Femur (tissue), 1 donor: Measurements from ENCODE around the gene MRPL42.
"Not testable (repeated sequence)": the region's sequence is repeated elsewhere in the genome, so short reads cannot be mapped to it uniquely, and the experiment has no call there.

Experiments used
- DNase-seq: peaks from one replicate; pipeline ENCODE4 v3.0.0-alpha.2; 2017

The MRPL42 gene

DNA sequence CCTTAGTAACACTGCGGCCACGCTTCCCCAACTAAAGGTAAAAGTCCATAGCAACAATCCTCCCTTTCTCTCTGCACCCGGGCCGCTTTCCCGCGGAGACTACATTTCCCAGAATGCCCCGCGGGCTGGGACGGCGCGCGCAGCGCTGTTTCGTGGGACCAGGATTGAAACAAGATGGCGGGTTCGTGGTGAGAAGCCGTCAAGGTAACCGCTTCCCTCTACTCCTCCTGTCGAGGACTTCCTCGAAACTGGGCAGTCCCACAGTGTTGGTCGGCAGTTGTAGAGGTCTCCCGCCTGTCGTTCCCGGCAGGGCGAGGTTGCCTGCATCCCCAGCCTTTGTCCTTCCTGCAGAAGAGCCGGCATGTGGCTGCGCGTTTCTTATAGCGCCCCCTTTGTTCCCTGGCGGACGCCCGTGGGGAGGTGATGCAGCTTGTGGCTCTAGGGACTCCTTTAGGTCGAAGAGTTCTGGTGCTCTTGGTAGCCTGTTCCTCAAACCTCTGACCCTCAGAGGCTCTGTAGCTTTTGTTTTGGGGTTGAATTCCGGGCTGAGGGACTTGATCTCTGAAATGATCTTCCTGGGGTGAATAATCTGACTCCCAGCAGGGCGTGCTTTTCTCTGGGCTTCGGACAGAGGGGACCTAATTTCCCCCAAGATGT, at the start of gene MRPL42:
MRPL42 (plus strand) TSS at position 164 of the 657 bp plus-strand sequence. CDS start 1,772 bp downstream, outside the sequence.
- peak; percentile 95 for DNase-seq

DNA sequence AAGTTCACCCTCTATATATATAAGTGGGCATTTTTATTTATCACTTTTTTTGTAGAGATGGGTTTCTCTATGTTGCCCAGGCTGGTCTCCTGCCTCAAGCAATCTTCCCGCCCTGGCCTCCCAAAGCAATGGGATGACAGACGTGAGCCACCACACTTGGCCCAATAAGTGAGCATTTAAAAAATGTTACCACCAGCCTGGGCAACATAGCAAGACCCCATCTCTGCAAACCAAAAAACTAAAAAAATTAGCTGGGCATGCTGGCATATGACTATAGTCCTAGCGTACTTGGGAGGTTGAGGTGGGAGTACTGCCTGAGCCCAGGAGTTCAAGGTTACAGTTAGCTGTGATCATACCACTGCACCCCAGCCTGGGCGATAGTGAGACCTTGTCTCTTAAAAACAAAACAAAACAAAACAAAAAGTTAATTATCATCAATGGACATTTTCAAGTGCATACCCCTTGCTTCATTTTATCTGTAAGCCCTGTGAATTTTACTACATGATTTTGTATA, 49.3 kb upstream of the MRPL42 start:
- DNase-seq: no peak

GRCh38 chr12:93419388-93420034, 47.8 kb upstream of the MRPL42 start:
- DNase-seq: no peak

DNA sequence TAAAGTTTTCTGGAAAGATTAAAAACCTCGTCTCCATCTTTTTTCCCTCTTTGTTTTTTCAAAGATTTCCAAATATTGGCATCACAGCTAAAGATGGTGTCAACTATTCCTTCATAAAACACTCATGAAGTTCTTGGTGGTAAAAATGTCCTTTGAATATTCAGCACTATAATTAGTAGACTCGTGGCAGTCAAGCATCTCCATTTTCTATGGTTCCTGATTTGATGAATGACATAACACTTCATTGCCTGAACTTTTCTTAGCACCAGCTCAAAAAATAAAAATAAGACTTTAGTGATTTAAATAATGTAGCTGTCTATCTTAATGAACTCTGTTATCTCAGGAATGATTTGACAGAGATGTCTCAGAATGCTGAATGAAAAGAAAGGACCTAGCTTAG, 45.3 kb upstream of the MRPL42 start:
- no peak for DNase-seq

GRCh38 chr12:93425736-93426411, 41.4 kb upstream of the MRPL42 start:
- no peak for DNase-seq

GRCh38 chr12:93426412-93426805, 40.9 kb upstream of the MRPL42 start:
- no peak for DNase-seq

- DNase-seq: no peak
Measured at GRCh38 chr12:93427779-93428564, 39.3 kb upstream of the MRPL42 start.

- no peak for DNase-seq
Measured at GRCh38 chr12:93429448-93429847, 37.9 kb upstream of the MRPL42 start.

DNA sequence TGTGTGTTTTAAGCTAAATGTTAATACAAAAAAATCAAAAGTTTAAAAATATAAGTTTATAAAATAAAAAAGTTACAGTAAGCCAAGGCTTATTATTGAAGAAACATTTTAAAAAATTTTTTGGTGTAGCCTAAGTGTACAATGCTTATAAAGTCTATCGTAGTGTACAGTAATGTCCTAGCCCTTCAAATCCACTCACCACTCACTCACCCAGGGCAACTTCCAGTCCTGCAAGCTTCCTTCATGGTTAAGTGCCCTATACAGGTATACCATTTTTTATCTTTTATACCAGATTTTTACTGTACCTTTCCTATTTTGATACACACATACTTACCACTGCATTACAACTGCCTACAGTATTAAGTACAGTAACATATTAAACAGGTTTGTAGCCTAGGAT, 37.5 kb upstream of the MRPL42 start:
- DNase-seq: no peak

DNA sequence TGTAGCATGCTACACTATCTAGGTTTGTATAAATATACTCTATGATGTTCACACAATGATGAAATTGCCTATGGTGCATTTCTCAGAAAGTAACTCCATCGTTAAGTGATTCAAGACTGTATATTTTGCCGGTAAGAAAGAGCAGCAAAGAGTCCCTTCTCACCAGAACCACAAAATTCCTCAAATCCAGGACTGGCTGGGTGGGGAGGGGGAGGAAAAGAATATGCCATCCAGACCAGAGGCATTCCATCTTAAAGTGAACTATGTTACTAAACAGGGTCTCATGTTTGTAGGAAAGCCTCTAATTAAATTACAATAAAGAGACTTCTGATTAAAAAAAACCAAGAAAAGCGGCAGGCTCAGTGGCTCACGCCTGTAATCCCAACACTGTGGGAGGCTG, 37.0 kb upstream of the MRPL42 start:
- DNase-seq: no peak

DNA sequence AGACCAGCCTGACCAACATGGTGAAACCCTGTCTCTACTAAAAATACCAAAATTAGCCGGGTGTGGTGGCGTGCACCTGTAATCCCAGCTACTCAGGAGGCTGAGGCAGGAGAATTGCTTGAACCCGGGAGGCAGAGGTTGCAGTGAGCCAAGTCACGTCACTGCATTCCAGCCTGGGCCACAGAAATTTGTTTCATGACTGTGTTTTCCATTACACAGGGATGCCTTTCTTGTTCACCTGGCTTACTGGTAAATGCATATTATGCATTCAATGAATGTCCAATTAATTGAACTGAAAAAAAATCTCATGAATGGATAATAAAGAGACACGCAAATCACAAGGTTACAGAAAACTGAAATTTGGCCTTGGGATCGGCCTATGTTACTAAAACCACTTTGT, 35.3 kb upstream of the MRPL42 start:
- not testable (repeated sequence) for DNase-seq

- no peak for DNase-seq
Measured at GRCh38 chr12:93434256-93434865, 33.0 kb upstream of the MRPL42 start.

DNA sequence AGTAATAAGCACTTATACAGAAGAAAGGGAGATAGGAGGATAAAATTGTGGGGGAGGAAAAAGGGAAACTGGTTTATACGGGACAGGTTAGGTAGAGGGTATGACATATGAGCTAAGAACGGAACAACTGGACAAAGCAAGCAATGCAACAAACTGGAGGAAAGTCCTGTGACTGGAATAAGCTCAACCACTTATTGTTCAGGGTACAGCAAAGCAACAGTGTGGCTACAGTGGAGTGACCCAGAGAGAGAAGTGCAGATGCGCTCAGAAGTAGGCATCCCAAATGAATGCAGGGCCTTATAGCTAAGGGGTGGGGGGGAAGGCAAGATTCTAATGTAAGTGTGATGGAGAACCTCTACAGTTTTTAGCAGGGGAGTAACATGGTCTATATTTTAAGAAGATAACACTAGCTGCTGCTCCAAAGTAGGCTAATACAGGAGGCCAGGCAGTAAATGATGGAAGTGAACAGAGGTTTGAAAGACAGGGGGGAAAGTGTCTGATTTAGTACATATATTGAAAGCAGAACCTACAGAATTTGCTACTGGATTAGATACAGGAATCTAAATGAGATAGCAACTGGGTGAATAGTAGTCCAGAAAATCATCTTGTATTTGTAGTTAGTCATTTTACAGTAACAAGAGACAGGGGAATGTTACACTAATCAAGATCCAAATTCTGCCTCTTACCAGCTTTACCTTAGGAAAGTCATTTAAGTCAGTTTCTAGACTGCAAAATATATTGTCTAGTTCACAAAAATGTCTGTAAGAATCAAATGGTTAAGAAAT, 28.9 kb upstream of the MRPL42 start:
- DNase-seq: no peak

GRCh38 chr12:93440043-93440835, 27.1 kb upstream of the MRPL42 start:
- no peak for DNase-seq

GRCh38 chr12:93441081-93441616, 26.2 kb upstream of the MRPL42 start:
- peak; percentile 63 for DNase-seq

DNA sequence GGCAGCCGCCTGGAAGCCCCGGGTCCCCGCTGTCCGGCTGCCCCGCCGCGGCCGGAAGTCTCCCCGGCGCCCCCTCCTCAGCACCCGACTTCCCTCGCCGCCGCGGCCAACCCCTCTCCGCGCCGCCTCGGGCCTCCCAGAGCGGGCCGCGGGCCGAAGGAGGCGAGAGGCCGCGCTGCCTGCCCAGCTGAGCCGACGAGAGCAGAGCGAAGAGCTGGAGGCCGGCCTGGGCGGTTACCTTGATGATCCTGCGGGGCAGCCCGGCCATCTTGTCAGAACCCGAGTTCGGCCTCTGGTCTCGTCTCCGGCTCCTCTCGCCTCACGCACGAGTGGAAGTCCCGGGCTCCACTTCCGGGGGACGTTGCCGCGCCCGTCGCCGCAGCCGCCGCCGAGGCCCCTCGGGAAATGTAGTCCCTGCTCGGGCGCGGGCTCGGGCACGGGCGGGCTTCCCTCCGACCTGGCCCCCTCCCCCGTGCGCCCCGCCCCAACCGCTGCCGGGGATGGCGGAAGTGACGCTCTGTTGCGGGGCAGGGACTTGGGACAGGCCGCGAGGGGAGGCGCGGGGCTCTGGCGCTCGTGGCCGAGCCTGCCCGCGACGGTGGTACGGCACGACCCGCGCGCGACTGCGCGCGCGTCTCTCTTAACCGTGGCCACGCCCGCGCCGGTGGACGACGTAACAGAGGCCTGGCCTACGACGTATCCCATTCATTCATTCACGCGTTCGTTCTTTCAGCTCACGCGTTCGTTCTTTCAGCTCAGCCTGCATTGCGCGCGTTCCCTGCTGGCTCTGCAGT, 25.5 kb upstream of the MRPL42 start, which contains the start of gene UBE2N:
UBE2N (minus strand) TSS at position 331 of the 794 bp plus-strand sequence; CDS start at position 268, 63 bp downstream.
- DNase-seq: peak; percentile 98

GRCh38 chr12:93442411-93443340, 24.6 kb upstream of the MRPL42 start:
- DNase-seq: no peak

GRCh38 chr12:93443576-93443975, 23.7 kb upstream of the MRPL42 start:
- no peak for DNase-seq
